ENCODE measurements around the gene DPH1. TPM values are rescaled to one million over a fixed set of nuclear protein-coding genes. Genes with fewer than 3 reads are reported as not detected.

Gene DPH1
- total RNA-seq, 1 donor from 2014 or later: 36.6 TPM

DNA sequence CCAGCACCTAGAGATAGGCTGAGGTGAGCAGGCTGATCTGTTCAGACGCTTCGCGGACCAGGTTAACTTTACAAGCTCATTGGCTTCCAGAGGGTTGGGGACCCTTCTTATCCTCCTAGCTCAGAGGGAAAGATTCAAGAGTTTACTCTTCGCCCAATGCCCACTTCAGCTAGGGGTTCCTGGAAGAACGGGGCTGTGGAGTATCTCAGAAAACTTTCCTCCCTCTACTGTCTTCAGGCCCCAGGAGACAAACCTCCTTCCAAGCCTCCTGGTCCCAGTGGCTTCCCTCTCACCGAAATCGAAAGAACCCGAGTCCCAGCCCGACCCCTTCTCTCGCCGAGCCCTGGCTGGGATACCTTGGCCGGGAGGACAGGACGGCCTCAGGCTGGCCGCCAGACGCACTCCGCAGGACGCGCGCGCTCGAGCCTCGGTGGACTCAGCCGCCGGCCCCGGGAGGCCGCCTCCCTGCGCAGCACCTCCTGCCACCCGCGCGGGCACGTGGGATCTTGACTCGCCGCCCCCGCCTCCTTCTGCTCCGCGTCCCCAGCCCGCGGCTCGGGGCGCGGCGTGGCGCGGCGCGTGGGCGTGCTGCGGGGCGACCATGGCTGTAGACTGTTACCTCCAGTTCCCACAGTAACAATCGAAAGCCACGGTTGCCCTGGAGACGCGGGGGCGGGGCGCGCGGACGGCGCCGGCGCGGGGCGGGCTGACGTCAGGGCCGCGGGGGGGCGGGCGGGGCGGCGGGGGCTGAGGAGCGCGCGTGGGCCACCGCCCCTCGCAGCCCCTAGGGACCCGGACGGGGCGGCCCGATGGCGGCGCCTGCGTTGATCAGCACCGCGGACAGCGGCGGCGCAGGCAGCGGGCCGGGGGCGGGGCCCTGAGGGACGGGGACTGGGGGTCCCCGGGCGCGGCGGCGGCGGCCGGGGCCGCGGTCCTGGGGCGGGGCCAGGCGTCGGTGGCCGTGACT lies 19.7 kb downstream of the DPH1 start:
- intact Hi-C loops (cut with micrococcal nuclease): loop anchor here (2.0 to 10.0 kb wide), 2 partner anchors 351 to 405 kb away; partner anchors contain the start of genes MNT, RILP and SCARF1

DNA sequence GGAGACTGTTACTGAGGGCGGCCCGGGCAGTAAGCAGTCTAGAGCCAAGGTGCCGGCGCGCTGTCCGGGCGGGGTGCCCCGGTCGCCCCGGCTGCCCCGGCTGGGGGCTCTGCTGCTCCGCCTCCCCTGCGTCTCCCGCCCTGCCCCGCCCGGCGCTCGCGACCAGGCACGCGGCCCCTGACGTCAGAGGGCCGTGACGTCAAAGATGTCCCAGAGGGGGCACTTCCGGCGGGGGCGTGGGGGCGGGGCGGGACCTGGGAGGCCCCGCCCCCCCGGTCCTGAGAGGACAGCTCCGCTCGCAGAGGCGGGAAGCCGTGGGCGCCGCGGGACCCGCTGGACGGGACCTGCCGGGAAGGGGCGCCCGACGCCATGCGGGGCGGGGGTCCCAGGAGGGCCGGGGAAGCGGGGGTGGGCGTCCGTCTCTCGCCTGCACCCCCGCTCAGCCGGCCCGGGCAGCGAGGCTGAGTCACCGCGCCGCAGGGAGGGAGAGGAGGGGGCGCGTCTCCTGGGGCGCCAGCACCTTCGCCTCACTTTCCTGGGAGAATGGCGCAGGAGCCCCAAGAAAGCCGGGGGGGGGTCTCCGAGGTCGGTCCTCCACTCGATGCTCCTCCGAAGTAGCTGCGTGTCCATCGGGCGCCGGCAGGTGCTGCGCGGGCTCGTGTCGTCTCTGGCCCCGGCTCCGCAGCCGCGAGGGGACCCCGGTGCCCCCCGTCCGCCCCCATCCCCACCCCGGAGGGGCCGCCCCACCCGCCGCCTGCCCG lies 20.5 kb downstream of the DPH1 start:
- intact Hi-C loops (cut with micrococcal nuclease): no loop called here

DNA sequence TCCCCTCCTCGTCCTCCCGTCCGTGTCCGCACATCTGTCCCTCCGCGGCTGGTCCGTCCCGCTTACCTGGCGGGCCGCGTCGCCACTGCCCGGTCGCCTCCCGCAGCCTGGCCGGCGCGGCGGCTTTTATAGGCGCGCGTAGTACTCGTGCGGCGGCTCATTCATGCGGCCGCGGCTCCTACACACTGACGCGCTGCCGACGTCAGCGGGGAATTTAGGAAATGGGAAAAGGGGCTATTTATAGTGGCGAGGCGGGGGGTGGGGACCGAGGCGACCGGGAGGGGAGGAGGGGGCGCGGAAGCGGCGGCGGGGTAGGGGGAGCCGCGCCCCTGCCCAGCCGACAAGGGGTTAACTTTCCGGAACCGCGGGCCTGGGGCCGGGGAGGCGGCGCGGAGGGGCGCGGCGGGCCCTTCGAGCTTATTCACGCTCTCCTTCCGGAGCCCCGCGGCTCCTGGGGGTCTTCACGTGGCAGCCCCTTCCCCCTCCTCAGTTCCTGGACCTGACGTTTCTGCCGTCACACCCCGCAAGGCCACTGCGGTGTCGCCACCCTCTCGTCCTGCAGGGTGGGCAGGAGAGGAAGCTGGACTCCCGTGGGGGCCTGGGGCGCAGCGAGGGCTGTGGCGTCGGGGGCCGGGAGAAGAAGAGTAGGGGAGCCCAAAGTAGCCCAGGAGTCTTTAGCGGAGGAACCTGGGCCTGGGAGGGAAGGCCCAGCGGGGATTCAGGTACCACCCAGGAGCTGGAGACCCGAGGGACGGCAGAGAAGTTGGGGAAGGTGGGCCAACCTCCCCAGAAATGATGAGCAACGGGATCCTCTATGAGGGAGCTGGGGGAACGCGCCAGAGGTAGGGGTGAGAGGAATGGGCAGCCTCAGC lies 21.3 kb downstream of the DPH1 start:
- intact Hi-C loops (cut with micrococcal nuclease): no loop called here

DNA sequence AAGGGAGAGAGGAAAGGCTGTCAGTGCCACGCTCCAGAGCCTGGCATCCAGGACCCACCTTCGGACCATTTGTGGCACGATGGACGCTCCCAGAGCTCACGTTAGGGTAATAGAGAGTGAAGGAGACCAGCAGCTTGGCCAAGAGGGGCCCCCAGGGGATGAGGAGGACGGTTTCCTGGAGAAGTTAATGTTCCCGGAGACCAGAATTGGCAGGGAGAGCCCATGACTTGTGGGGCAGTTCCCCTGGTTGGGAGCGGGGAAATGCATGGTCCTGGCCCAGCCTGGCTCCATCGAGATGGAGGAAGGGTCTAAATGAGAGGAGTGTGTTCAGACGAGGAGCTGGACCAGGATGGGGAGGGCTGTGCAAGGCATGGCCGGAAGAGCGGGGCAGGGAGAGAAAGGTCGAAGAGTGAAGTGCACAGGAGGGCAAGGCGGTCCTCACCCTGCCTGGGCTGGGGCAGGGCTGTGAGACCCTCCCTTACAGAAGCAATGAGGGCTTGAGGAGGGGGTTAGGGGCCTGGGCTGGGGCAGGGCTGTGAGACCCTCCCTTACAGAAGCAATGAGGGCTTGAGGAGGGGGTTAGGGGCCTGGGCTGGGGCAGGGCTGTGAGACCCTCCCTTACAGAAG lies 22.1 kb downstream of the DPH1 start:
- intact Hi-C loops (cut with micrococcal nuclease): no loop called here

DNA sequence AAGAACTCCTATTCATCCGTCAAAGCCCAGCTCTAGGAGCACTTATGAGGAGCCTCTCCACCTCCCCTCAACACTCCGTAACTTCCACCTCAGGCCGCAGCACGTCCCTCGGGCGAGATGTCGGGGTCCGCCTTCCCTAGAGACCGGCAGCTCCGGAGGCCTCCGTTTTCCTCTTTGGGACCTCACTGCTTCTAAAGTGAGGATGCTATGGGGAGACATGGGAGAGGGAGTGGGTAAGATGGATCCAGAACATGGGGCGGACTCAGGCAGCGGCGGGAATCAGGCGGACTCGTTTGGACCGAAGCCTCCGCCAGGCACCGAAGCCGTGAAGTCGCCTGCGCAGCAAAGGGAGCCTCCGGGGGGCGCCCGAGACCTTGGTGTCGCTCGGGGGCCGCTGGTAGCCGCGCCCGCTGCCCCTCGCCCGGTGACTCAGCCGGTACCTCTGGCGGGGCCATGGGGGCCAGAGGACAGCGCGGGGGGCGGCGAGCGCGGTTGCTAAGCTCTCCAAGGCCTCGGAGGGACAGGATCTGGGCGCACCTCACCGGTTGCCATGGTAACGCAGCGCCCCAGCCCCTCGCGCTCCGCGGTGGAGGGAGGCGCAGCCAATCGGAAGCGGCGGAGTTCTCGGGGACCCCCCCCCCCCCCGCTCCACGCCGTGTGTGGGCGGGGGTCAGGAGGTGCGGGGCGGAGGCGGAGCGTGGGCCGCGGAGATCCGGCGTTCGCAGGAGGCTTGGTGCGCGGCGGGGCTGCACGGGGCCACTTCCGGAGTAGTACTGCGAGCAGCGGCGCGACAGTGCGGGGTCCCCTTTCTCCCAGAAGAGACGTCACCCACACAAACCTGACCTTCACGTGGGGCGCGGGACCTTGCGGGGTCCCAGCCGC lies 23.7 kb downstream of the DPH1 start:
- intact Hi-C loops (cut with micrococcal nuclease): loop anchor here (1.0 to 2.0 kb wide), 5 partner anchors 17 to 300 kb away; partner anchors contain the start of genes SGSM2 and TSR1

DNA sequence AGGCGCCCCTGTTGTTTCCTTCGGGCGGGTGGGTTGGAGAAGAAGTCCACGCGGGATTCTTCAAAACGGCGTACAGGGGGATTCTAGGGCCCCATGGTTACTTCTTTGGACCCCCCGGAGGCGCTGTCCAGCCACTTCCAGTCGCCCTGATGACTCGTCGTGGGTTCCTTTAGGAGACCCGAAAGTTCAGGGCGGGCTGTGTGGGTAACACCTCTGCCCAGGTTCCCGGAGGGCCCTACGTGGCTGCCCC lies 24.2 kb downstream of the DPH1 start:
- intact Hi-C loops (cut with micrococcal nuclease): loop anchor here (1.0 to 2.0 kb wide), 5 partner anchors 17 to 299 kb away; partner anchors contain the start of genes SGSM2 and TSR1

DNA sequence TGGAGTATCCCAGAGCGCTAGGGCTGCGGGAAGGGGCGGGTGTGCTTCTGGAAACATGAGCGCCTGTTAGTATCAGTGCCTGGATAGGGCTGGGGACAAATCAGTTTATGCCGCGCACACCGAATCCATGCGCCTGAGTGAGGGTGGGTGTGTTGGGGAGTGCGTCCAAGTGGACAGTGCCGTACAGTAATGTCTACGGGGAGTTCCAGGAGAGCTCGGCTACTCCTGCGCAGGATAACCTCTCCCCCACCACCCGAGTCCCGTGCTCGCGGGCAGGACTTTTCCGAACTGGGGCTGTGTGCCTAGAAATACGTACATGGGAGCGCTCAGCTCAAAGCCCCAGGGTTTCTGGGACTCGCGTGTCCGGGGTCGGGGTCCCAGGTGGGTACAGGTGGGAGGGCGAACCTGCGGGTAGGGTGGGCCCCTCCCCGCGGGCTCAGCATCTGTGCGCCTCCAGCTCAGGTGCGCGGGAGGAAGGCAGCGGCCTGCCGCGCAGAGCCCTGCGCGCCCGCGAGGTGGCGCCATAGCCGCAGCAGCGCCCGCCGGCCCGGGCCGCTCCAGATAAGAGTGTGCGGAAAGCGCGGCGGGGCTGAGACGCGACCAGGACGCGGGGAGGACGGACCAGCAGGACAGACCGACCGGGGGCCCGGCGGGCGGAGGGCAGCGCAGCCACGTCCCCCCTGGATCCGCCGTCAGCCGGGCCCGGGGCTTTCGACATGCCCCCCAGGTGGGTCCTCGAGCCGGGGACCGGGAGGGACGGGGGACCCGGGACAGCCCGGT lies 24.7 kb downstream of the DPH1 start, which contains the start of gene HIC1:
Gene HIC1, plus strand, starts transcription at position 592 of the 780 bp plus-strand sequence. CDS start 1,588 bp downstream, outside the sequence.
- intact Hi-C loops (cut with micrococcal nuclease): loop anchor here (1.0 to 2.0 kb wide), 5 partner anchors 16 to 299 kb away; partner anchors contain the start of genes SGSM2 and TSR1

DNA sequence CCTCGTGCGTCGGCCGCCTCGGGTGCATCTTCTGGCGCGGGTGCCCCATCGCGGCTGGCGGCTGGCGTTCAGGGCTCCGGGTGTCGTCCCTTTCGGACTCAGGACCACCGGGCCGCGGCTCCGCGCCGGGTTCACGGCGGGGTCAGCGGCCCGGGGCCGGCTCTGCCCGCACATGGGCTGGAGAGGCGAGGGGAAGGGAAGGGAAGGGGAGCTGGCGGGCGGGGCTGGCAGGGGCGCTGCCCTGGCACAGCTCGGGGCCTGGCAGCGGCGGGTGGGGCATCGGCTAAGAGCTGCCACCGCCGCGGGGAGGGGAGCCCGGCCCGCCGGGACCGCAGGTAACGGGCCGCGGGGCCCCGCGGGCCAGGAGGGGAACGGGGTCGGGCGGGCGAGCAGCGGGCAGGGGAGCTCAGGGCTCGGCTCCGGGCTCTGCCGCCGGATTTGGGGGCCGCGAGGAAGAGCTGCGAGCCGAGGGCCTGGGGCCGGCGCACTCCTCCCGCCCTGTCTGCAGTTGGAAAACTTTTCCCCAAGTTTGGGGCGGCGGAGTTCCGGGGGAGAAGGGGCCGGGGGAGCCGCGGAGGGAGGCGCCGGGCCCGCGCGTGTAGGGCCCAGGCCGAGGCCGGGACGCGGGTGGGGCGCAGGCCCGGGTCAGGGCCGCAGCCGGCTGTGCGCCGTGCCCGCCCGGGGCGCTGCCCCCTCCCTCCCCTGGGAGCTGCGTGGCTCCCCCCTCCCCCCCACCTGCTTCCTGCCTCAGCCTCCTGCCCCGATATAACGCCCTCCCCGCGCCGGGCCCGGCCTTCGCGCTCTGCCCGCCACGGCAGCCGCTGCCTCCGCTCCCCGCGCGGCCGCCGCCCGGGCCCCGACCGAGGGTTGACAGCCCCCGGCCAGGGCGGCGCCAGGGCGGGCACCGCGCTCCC lies 25.6 kb downstream of the DPH1 start:
- intact Hi-C loops (cut with micrococcal nuclease): loop anchor here (2.0 kb wide), 2 partner anchors 15 to 281 kb away; partner anchors contain the start of genes SGSM2 and TSR1

DNA sequence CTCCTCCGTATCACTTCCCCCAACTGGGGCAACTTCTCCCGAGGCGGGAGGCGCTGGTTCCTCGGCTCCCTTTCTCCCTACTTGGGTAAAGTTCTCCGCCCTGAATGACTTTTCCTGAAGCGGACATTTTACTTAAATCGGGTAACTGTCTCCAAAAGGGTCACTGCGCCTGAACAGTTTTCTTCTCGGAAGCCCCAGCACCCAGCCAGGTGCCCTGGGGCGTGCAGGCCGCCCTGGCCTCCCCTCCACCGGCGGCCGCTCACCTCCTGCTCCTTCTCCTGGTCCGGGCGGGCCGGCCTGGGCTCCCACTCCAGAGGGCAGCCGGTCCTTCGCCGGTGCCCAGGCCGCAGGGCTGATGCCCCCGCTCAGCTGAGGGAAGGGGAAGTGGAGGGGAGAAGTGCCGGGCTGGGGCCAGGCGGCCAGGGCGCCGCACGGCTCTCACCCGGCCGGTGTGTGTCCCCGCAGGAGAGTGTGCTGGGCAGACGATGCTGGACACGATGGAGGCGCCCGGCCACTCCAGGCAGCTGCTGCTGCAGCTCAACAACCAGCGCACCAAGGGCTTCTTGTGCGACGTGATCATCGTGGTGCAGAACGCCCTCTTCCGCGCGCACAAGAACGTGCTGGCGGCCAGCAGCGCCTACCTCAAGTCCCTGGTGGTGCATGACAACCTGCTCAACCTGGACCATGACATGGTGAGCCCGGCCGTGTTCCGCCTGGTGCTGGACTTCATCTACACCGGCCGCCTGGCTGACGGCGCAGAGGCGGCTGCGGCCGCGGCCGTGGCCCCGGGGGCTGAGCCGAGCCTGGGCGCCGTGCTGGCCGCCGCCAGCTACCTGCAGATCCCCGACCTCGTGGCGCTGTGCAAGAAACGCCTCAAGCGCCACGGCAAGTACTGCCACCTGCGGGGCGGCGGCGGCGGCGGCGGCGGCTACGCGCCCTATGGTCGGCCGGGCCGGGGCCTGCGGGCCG lies 26.5 kb downstream of the DPH1 start:
- intact Hi-C loops (cut with micrococcal nuclease): no loop called here

DNA sequence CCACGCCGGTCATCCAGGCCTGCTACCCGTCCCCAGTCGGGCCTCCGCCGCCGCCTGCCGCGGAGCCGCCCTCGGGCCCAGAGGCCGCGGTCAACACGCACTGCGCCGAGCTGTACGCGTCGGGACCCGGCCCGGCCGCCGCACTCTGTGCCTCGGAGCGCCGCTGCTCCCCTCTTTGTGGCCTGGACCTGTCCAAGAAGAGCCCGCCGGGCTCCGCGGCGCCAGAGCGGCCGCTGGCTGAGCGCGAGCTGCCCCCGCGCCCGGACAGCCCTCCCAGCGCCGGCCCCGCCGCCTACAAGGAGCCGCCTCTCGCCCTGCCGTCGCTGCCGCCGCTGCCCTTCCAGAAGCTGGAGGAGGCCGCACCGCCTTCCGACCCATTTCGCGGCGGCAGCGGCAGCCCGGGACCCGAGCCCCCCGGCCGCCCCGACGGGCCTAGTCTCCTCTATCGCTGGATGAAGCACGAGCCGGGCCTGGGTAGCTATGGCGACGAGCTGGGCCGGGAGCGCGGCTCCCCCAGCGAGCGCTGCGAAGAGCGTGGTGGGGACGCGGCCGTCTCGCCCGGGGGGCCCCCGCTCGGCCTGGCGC lies 27.3 kb downstream of the DPH1 start:
- intact Hi-C loops (cut with micrococcal nuclease): no loop called here

DNA sequence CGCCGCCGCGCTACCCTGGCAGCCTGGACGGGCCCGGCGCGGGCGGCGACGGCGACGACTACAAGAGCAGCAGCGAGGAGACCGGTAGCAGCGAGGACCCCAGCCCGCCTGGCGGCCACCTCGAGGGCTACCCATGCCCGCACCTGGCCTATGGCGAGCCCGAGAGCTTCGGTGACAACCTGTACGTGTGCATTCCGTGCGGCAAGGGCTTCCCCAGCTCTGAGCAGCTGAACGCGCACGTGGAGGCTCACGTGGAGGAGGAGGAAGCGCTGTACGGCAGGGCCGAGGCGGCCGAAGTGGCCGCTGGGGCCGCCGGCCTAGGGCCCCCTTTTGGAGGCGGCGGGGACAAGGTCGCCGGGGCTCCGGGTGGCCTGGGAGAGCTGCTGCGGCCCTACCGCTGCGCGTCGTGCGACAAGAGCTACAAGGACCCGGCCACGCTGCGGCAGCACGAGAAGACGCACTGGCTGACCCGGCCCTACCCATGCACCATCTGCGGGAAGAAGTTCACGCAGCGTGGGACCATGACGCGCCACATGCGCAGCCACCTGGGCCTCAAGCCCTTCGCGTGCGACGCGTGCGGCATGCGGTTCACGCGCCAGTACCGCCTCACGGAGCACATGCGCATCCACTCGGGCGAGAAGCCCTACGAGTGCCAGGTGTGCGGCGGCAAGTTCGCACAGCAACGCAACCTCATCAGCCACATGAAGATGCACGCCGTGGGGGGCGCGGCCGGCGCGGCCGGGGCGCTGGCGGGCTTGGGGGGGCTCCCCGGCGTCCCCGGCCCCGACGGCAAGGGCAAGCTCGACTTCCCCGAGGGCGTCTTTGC lies 28.0 kb downstream of the DPH1 start:
- intact Hi-C loops (cut with micrococcal nuclease): loop anchor here (1.0 to 2.0 kb wide), 2 partner anchors 113 to 186 kb away; no protein-coding TSS in a partner anchor

DNA sequence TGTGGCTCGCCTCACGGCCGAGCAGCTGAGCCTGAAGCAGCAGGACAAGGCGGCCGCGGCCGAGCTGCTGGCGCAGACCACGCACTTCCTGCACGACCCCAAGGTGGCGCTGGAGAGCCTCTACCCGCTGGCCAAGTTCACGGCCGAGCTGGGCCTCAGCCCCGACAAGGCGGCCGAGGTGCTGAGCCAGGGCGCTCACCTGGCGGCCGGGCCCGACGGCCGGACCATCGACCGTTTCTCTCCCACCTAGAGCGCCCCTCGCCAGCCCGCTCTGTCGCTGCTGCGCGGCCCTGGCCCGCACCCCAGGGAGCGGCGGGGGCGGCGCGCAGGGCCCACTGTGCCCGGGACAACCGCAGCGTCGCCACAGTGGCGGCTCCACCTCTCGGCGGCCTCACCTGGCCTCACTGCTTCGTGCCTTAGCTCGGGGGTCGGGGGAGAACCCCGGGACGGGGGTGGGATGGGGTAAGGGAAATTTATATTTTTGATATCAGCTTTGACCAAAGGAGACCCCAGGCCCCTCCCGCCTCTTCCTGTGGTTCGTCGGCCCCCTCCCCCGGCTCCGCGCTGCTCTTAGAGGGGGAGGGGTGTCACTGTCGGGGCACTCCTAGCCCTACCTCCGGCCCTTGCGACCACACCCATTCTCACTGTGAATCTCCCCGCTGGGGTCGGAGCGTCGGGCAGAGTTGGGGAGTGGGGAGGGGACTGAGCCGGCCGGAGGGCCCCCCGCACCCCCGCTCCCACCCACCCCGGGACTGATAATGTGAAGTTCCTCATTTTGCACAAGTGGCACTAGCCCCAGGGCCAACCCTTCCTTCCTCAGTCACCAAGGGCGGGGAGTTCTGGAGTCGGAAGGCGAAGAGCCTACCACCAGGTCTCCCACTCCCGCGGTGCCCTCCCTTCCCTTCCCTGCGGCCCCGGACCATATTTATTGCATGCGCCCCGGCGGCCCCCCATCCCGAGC lies 28.9 kb downstream of the DPH1 start:
- intact Hi-C loops (cut with micrococcal nuclease): loop anchor here (1.0 to 2.0 kb wide), 2 partner anchors 112 to 185 kb away; no protein-coding TSS in a partner anchor

DNA sequence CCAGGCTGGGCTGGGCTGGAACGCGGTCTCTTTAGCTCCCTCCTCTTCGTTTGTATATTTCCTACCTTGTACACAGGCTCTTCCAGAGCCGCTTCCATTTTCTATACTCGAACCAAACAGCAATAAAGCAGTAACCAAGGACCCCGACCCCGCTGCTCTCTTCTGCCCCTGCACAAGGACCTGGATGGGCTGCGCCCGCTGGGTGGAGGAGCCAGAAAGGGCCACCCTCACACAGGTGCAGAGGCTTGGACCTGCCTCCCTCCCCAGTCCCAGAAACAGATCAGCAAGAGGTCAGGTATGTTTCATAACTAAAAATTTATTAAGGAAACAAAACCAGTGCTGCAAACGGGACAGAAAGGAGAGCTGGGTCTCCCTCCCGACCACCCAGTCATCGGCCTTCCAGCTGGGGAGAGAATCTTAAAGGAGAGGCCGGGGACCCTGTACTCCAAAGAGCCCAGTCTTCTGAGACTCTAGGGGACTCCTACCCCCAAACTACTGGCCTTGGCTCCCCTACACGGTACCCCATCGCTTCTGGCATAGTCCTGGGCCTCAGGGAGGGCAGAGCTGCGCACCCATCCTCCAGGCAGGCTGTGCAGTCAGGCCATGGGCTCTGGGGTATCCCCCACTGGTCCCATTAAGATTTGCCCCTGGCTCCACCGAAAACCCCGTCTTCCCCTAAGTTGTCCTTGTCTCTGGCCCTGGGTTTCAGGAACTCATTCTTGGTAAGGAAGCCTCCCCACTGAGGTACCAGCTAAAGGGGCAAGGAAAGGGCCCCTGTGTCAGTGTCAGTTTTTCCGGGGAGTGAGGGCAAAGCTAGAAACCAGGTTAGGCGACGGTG lies 29.8 kb downstream of the DPH1 start:
- intact Hi-C loops (cut with micrococcal nuclease): loop anchor here (2.0 kb wide), 1 partner anchor 111 kb away; no protein-coding TSS in a partner anchor
